Activated CD8-positive, alpha-beta memory T cell treated with anti-CD3 and anti-CD28 coated beads for 36 hours (primary cell): ENCODE measurements around the gene IGFBP1. TPM values are rescaled to one million over a fixed set of nuclear protein-coding genes. Genes with fewer than 3 reads are reported as not detected.

Experiments
- CTCF ChIA-PET: fragments of 350-600 bp; sonication (Branson Sonifier 250); formaldehyde crosslinking; loops from one replicate; lab custom pipeline; 2021; ENCODE audit warnings: antibody characterized with exemption; lab: Charles Lee
- POLR2A ChIA-PET: fragments of 350-600 bp; sonication (Branson Sonifier 250); formaldehyde crosslinking; loops from one replicate; lab custom pipeline; 2021; ENCODE audit warnings: antibody characterized with exemption; lab: Charles Lee
- total RNA-seq, 2 experiments: library from RNA; stranded (reverse); gene quantifications; one replicate each; pipeline ENCODE4 v1.2.3, GENCODE V29; 2021

IGFBP1 gene
- total RNA-seq, 2 experiments from 2014 or later = not detected

- ChIA-PET POLR2A (no interaction called here), CTCF (no interaction called here)
Measured at GRCh38 chr7:45878457-45879144, 9.7 kb upstream of the IGFBP1 start.

- ChIA-PET CTCF (no interaction called here), POLR2A (no interaction called here)
Measured at GRCh38 chr7:45880433-45880860, 7.8 kb upstream of the IGFBP1 start.

GRCh38 chr7:45881280-45881758 lies 7.0 kb upstream of the IGFBP1 start:
- ChIA-PET POLR2A (no interaction called here), CTCF (no interaction called here)

- CTCF ChIA-PET = no interaction called here
- POLR2A ChIA-PET = no interaction called here
Measured at GRCh38 chr7:45881759-45882464, 6.4 kb upstream of the IGFBP1 start.

GRCh38 chr7:45882465-45882810 lies 5.8 kb upstream of the IGFBP1 start:
- ChIA-PET POLR2A (no interaction called here), CTCF (no interaction called here)

GRCh38 chr7:45884136-45884535 lies 4.2 kb upstream of the IGFBP1 start:
- CTCF ChIA-PET = no interaction called here

GRCh38 chr7:45885264-45885882 lies 2.9 kb upstream of the IGFBP1 start:
- ChIA-PET CTCF (no interaction called here), POLR2A (no interaction called here)

More at GRCh38 chr7:45884136-45884535, 4.2 kb upstream of the IGFBP1 start:
- POLR2A ChIA-PET = no interaction called here

GRCh38 chr7:45886931-45887667 lies 1.2 kb upstream of the IGFBP1 start:
- ChIA-PET CTCF (no interaction called here), POLR2A (no interaction called here)

- POLR2A ChIA-PET = no interaction called here
- CTCF ChIA-PET = no interaction called here
Measured at GRCh38 chr7:45888993-45889366, 692 bp downstream of the IGFBP1 start.

- ChIA-PET POLR2A (no interaction called here), CTCF (interaction anchor here (1.0 kb wide), 1 partner anchor 28 kb away, joined by 3 read pairs; no protein-coding TSS in a partner anchor)
Measured at GRCh38 chr7:45889367-45890067, 1.2 kb downstream of the IGFBP1 start.

GRCh38 chr7:45890125-45890901 lies 2.0 kb downstream of the IGFBP1 start:
- CTCF ChIA-PET = interaction anchor here (1.0 kb wide), 1 partner anchor 27 kb away, joined by 3 read pairs; no protein-coding TSS in a partner anchor
- POLR2A ChIA-PET = no interaction called here

GRCh38 chr7:45890902-45891461 lies 2.7 kb downstream of the IGFBP1 start:
- CTCF ChIA-PET = interaction anchor here (1.0 kb wide), 1 partner anchor 26 kb away, joined by 3 read pairs; no protein-coding TSS in a partner anchor
- POLR2A ChIA-PET = no interaction called here

- CTCF ChIA-PET = no interaction called here
- POLR2A ChIA-PET = no interaction called here
Measured at GRCh38 chr7:45891462-45892402, 3.4 kb downstream of the IGFBP1 start.

- ChIA-PET POLR2A (no interaction called here), CTCF (no interaction called here)
Measured at GRCh38 chr7:45892407-45893035, 4.2 kb downstream of the IGFBP1 start.

GRCh38 chr7:45893374-45893995 lies 5.2 kb downstream of the IGFBP1 start:
- ChIA-PET CTCF (no interaction called here), POLR2A (no interaction called here)

GRCh38 chr7:45893996-45894664 lies 5.8 kb downstream of the IGFBP1 start:
- POLR2A ChIA-PET = no interaction called here
- CTCF ChIA-PET = no interaction called here
